ENCODE measurements around the gene TNFRSF21. TPM values are rescaled to one million over a fixed set of nuclear protein-coding genes. Genes with fewer than 3 reads are reported as not detected.
"Not testable (repeated sequence)": the region's sequence is repeated elsewhere in the genome, so short reads cannot be mapped to it uniquely, and the experiment has no call there.

The TNFRSF21 gene
- total RNA-seq, 1 donor from 2014 or later, result 24.2 TPM

DNA sequence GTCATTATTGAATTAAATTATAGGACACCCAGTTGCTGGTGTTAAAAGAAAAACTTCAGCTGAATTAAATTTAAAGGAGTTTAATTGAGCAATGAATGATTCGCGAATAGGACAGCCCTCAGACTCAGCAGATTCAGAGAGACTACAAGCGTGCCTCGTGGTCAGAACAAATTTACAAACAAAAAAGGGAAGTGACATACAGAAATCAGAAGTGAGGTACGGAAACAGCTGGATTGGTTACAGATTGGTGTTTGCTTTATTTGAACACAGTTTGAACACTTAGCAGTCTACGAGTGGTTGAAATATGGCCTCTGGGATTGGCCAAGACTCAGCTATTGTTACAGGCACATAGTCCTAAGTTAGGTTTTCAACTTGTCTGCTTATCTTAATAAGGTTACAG is 25.8 kb upstream of the TNFRSF21 start:
- Mint-ChIP-seq H3K27me3 (ENCODE audit: low read depth) (no peaks in the 10 kb centered on the region), H3K9me3 (peaks cover 4% of the 10 kb centered on the region), H3K4me1 (peaks cover 9% of the 10 kb centered on the region), H3K27ac (no peak overlapping the region), H3K4me3 (no peak overlapping the region), H3K36me3 (no peaks in the 10 kb centered on the region)
- DNase-seq (ENCODE audit: low spot score in 2 of 2, unreplicated experiment in 2 of 2), result no peak
- TF ChIP-seq, protein P1, sequence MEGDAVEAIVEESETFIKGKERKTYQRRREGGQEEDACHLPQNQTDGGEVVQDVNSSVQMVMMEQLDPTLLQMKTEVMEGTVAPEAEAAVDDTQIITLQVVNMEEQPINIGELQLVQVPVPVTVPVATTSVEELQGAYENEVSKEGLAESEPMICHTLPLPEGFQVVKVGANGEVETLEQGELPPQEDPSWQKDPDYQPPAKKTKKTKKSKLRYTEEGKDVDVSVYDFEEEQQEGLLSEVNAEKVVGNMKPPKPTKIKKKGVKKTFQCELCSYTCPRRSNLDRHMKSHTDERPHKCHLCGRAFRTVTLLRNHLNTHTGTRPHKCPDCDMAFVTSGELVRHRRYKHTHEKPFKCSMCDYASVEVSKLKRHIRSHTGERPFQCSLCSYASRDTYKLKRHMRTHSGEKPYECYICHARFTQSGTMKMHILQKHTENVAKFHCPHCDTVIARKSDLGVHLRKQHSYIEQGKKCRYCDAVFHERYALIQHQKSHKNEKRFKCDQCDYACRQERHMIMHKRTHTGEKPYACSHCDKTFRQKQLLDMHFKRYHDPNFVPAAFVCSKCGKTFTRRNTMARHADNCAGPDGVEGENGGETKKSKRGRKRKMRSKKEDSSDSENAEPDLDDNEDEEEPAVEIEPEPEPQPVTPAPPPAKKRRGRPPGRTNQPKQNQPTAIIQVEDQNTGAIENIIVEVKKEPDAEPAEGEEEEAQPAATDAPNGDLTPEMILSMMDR (IDR thresholded peaks at IDR 0.05; ENCODE audit: unreplicated experiment), result no peak

DNA sequence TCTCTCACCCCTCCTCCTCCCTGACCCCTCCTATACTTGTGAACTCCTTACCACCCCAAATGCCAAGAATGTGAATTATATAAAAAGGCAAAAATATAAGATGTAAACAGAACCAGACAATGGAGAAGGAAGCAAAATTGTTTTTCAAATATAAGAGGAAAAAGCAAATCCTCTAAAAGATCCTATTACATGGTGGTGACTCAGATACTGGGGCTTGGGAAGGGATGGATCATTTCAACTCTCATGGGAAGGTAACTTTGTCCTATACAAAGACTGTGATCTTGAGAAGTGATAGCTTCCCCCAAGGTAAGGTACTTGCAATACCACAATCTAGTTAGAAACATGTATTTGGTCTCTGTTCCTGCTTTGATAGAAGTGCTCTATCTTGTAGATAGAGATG is 24.6 kb upstream of the TNFRSF21 start:
- H3K4me3 Mint-ChIP-seq, result no peak overlapping the region
- H3K4me1 Mint-ChIP-seq, result peaks cover 9% of the 10 kb centered on the region

DNA sequence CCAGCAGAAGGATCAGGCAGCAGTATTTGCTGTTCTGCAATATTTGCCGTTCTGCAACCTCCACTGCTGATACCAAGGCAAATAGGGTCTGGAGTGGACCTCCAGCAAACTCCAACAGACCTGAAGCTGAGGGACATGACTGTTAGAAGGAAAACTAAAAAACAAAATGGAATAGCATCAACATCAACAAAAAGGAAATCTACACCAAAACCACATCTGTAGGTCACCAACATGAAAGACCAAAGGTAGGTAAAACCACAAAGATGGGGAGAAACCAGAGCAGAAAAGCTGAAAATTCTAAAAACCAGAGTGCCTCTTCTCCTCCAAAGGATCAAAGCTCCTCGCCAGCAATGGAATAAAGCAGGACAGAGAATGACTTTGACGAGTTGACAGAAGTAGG is 18.9 kb upstream of the TNFRSF21 start:
- not testable (repeated sequence) for H3K27ac Mint-ChIP-seq; H3K36me3 Mint-ChIP-seq; H3K27me3 Mint-ChIP-seq (ENCODE audit: low read depth); H3K4me3 Mint-ChIP-seq; H3K4me1 Mint-ChIP-seq; DNase-seq (ENCODE audit: low spot score in 2 of 2, unreplicated experiment in 2 of 2)
- H3K9me3 Mint-ChIP-seq, result peaks cover 15% of the 10 kb centered on the region

More for the DNA sequence above, 24.6 kb upstream of the TNFRSF21 start:
- Mint-ChIP-seq H3K27me3 (ENCODE audit: low read depth) (peaks cover 3% of the 10 kb centered on the region), H3K27ac (no peak overlapping the region), H3K9me3 (peaks cover 10% of the 10 kb centered on the region), H3K36me3 (no peaks in the 10 kb centered on the region)
- TF ChIP-seq, protein P1 (IDR thresholded peaks at IDR 0.05; ENCODE audit: unreplicated experiment), result no peak
- no peak for DNase-seq (ENCODE audit: low spot score in 2 of 2, unreplicated experiment in 2 of 2)

DNA sequence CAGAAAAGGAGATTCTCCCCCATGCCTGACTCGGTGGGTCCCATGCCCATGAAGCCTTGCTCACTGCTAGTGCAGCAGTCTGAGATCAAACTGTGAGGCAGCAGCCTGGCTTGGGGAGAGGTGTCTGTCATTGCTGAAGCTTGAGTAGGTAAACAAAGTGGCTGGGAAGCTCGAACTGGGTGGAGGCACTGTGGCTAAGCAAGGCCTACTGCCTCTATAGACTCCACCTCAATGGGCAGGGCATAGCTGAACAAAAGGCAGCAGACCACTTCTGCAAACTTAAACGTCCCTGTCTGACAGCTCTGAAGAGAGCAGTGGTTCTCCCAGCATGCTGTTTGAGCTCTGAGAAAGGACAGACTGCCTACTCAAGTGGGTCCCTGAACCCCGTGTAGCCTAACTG is 18.4 kb upstream of the TNFRSF21 start:
- not testable (repeated sequence) for H3K4me3 Mint-ChIP-seq; H3K4me1 Mint-ChIP-seq; H3K27ac Mint-ChIP-seq; H3K27me3 Mint-ChIP-seq (ENCODE audit: low read depth); H3K36me3 Mint-ChIP-seq; DNase-seq (ENCODE audit: low spot score in 2 of 2, unreplicated experiment in 2 of 2)
- H3K9me3 Mint-ChIP-seq, result peaks cover 15% of the 10 kb centered on the region

DNA sequence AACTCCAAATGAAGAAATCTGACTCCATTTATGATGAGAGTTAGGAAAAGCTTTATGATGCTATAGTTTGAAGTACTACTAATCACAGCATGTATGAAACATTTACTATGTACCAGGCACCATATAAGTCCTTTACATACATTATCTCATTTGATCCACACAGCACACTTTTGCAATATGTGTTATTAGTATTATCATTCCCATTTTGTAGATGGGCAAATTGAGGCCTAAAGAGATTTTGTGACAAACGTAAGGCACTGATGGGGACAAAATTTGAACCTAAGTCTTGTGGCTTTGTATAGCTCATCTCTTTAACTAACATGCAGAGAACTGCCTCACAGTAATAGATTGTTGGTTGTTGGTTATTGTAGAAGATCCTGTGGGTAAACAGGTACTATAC is 14.2 kb upstream of the TNFRSF21 start:
- H3K4me3 Mint-ChIP-seq, result no peak overlapping the region
- H3K9me3 Mint-ChIP-seq, result peaks cover under 1% of the 10 kb centered on the region
- no peaks in the 10 kb centered on the region for H3K27me3 Mint-ChIP-seq (ENCODE audit: low read depth)
- H3K27ac Mint-ChIP-seq, result no peak overlapping the region
- no peaks in the 10 kb centered on the region for H3K36me3 Mint-ChIP-seq
- H3K4me1 Mint-ChIP-seq, result peaks cover 6% of the 10 kb centered on the region
- TF ChIP-seq, protein P1 (IDR thresholded peaks at IDR 0.05; ENCODE audit: unreplicated experiment), result no peak
- DNase-seq (ENCODE audit: low spot score in 2 of 2, unreplicated experiment in 2 of 2), result no peak

DNA sequence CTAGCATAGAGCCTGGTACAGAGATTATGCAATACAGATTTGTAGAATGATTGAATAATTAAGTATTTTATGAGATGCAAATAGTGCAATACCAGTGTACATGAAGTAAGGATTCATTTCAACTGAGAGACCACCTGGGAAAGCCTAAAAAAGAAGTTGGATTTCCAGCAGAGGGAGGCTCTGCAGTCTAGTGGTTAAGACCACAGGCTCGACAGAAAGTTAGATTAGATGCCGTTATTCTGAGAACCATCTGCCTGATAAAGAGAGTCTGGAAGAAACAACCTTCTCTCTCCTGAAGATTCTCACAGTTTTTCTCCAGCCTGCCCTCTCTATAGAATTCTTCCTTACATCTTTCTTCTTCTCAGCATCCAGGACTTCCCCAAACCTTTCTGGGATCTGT is 13.6 kb upstream of the TNFRSF21 start:
- TF ChIP-seq, protein P1 (IDR thresholded peaks at IDR 0.05; ENCODE audit: unreplicated experiment), result no peak
- Mint-ChIP-seq H3K9me3 (no peaks in the 10 kb centered on the region), H3K27ac (no peak overlapping the region), H3K27me3 (ENCODE audit: low read depth) (no peaks in the 10 kb centered on the region), H3K36me3 (no peaks in the 10 kb centered on the region), H3K4me3 (no peak overlapping the region), H3K4me1 (peaks cover 6% of the 10 kb centered on the region)
- DNase-seq (ENCODE audit: low spot score in 2 of 2, unreplicated experiment in 2 of 2), result no peak

DNA sequence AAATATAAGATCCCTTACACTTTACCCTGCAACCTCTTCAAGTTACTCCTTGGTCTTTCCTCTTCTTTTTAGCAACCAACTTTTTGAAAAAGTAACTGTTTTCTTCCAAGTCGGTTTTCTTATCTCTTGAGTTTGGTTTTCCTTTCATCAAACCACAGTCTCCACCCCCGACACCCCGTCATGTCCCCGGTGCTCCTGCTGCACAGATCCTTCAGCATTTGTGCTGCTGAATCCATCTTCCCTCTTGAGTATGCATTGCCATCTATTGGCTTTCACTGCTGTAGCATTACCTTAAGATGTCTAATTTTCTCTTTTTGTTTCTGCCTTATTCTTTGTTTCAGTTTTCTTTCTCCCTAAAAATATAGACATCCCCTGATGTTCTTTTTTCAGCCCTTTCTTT is 11.9 kb upstream of the TNFRSF21 start:
- no peak overlapping the region for H3K27ac Mint-ChIP-seq
- peaks cover 6% of the 10 kb centered on the region for H3K4me1 Mint-ChIP-seq
- TF ChIP-seq, protein P1 (IDR thresholded peaks at IDR 0.05; ENCODE audit: unreplicated experiment), result no peak
- no peaks in the 10 kb centered on the region for H3K36me3 Mint-ChIP-seq
- no peak overlapping the region for H3K4me3 Mint-ChIP-seq
- no peak for DNase-seq (ENCODE audit: low spot score in 2 of 2, unreplicated experiment in 2 of 2)
- H3K27me3 Mint-ChIP-seq (ENCODE audit: low read depth), result no peaks in the 10 kb centered on the region
- H3K9me3 Mint-ChIP-seq, result no peaks in the 10 kb centered on the region
